ENCODE results near the gene FLRT1. TPM values are rescaled to one million over a fixed set of nuclear protein-coding genes. Genes with fewer than 3 reads are reported as not detected.

The FLRT1 gene
- total RNA-seq, 2 donors from 2014 or later: 0.67 to 1.7 TPM

- Histone ChIP-seq H3K36me3 (no peaks in the 10 kb centered on the region), H3K27ac (no peak overlapping the region), H3K27me3 (no peaks in the 10 kb centered on the region), H3K9me3 (no peaks in the 10 kb centered on the region), H3K4me3 (no peak overlapping the region), H3K4me1 (peaks cover 0 to 42% of the 10 kb centered on the region in 2 donors)
- DNase-seq (ENCODE audit: low spot score): no peak
- TF ChIP-seq, protein P1, sequence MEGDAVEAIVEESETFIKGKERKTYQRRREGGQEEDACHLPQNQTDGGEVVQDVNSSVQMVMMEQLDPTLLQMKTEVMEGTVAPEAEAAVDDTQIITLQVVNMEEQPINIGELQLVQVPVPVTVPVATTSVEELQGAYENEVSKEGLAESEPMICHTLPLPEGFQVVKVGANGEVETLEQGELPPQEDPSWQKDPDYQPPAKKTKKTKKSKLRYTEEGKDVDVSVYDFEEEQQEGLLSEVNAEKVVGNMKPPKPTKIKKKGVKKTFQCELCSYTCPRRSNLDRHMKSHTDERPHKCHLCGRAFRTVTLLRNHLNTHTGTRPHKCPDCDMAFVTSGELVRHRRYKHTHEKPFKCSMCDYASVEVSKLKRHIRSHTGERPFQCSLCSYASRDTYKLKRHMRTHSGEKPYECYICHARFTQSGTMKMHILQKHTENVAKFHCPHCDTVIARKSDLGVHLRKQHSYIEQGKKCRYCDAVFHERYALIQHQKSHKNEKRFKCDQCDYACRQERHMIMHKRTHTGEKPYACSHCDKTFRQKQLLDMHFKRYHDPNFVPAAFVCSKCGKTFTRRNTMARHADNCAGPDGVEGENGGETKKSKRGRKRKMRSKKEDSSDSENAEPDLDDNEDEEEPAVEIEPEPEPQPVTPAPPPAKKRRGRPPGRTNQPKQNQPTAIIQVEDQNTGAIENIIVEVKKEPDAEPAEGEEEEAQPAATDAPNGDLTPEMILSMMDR (IDR thresholded peaks at IDR 0.05): no peak
These were observed 33.9 kb downstream of the FLRT1 start for GRCh38 chr11:64069401-64070313.

GRCh38 chr11:64070314-64070681 is 34.6 kb downstream of the FLRT1 start:
- Histone ChIP-seq H3K9me3 (no peaks in the 10 kb centered on the region), H3K27me3 (no peaks in the 10 kb centered on the region), H3K4me3 (no peak overlapping the region), H3K4me1 (peaks cover 0 to 46% of the 10 kb centered on the region in 2 donors), H3K27ac (no peak overlapping the region), H3K36me3 (no peaks in the 10 kb centered on the region)
- no peak for DNase-seq (ENCODE audit: low spot score)
- TF ChIP-seq, protein P1 (IDR thresholded peaks at IDR 0.05): no peak

DNA sequence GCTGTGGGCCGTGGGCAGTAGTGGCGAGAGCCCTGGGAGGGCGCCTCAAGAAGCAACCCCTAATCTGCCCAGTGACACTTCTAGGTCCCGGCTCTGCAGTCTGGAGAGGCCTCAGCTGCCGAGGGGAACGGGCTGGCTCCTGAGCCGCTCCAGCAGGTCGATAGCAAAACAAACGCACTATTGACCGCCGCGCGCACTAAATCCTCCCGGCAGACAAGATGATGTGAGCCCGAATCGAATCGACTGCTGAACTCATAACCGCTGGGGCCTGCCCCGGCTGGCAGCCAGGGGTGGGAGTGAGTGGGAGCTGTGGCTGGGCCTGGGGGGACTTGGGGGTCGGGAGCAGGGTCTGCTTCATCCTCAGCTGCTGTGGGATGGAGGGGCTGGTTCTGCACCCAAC is 36.1 kb downstream of the FLRT1 start:
- peaks cover 0 to 61% of the 10 kb centered on the region in 2 donors for H3K4me1 ChIP-seq

DNA sequence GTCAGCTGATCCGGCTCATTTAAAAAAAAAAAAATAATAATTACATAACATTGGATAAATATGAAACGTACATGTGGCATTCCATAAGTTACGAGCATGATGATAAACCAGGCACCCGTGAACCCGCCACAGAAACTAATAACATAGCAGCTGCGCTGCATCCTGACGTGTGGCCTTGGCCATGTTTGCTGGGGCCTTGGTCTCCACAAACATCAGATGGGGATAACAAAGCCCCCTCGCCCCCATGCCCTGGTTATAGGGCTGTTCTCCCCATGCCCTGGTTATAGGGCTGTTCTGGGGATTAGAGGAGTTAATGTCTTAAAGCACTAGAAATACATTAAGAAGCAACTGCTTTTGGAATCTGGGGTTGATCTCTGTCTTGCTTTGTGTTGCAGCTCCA is 36.7 kb downstream of the FLRT1 start:
- no peak for DNase-seq (ENCODE audit: low spot score)
- Histone ChIP-seq H3K4me1 (peaks cover 0 to 67% of the 10 kb centered on the region in 2 donors), H3K27me3 (no peaks in the 10 kb centered on the region), H3K9me3 (no peaks in the 10 kb centered on the region), H3K27ac (no peak overlapping the region), H3K36me3 (no peaks in the 10 kb centered on the region), H3K4me3 (no peak overlapping the region)
- TF ChIP-seq, protein P1 (IDR thresholded peaks at IDR 0.05): no peak

More for the DNA sequence above, 36.1 kb downstream of the FLRT1 start:
- H3K4me3 ChIP-seq: no peak overlapping the region
- no peaks in the 10 kb centered on the region for H3K27me3 ChIP-seq
- no peaks in the 10 kb centered on the region for H3K9me3 ChIP-seq
- no peak for DNase-seq (ENCODE audit: low spot score)
- H3K36me3 ChIP-seq: no peaks in the 10 kb centered on the region
- no peak overlapping the region for H3K27ac ChIP-seq
- TF ChIP-seq, protein P1 (IDR thresholded peaks at IDR 0.05): no peak

DNA sequence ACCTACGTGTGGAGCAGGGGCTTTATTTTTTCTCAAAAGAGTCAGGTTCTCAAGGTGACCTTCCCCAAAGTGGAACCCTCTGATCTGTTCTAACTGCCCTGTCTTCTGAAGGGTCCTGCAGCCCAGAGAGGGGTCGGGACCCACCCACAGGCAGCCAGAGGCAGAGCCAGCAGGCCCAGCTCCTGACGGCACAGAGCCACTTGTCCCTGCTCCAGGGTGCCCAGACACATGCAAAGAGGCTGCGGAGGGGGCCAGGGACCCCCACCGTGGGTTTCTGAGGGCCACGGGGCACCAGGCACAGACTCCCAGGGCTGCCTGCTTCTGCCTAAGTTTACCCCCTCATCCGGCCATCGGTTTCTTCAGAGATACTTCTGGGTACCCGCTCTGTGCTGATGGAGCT is 37.1 kb downstream of the FLRT1 start:
- no peak for DNase-seq (ENCODE audit: low spot score)
- H3K27ac ChIP-seq: no peak overlapping the region
- no peaks in the 10 kb centered on the region for H3K27me3 ChIP-seq
- H3K36me3 ChIP-seq: no peaks in the 10 kb centered on the region
- peaks cover 0 to 71% of the 10 kb centered on the region in 2 donors for H3K4me1 ChIP-seq
- TF ChIP-seq, protein P1 (IDR thresholded peaks at IDR 0.05): no peak
- no peaks in the 10 kb centered on the region for H3K9me3 ChIP-seq
- no peak overlapping the region for H3K4me3 ChIP-seq
